Left ventricle myocardium inferior (tissue), 1 donor: Measurements from ENCODE around the gene RBM18. TPM values are rescaled to one million over a fixed set of nuclear protein-coding genes. Genes with fewer than 3 reads are reported as not detected.

Experiments
- DNase-seq: peaks from one replicate; pipeline ENCODE4 v3.0.0-alpha.2; 2020
- H3K27ac ChIP-seq: fragments of 200-600 bp; replicated peaks from 2 replicates; pipeline ENCODE4 v1.8.0; 2021
- H3K27me3 ChIP-seq: fragments of 200-600 bp; 2 replicates; pipeline ENCODE4 v1.8.0; 2021; ENCODE audit warnings: low read depth
- H3K36me3 ChIP-seq: fragments of 200-600 bp; 2 replicates; pipeline ENCODE4 v1.8.0; 2021
- H3K4me1 ChIP-seq: fragments of 200-600 bp; 2 replicates; pipeline ENCODE4 v1.8.0; 2021
- H3K4me3 ChIP-seq: fragments of 200-600 bp; 2 replicates; pipeline ENCODE4 v1.8.0; 2021; ENCODE audit warnings: mild to moderate bottlenecking, moderate library complexity
- H3K9me3 ChIP-seq: fragments of 200-600 bp; replicated peaks from 2 replicates; pipeline ENCODE4 v1.8.0; 2021
- CTCF ChIP-seq: fragments of 200-600 bp; IDR thresholded peaks from 2 replicates; pipeline ENCODE4 v1.8.0; 2021; ENCODE audit warnings: antibody characterized with exemption, mild to moderate bottlenecking, borderline replicate concordance
- intact Hi-C: fragments of 100-400 bp; cut with micrococcal nuclease; formaldehyde crosslinking; loops from one replicate; pipeline ENCODE4 v1.11.0; 2022
- total RNA-seq: library from RNA; stranded (reverse); fragmentation: NEBNext Ultra II Directional; extraction: Animal tissue kit (Norgen Biotek cat#: 25700); gene quantifications from one replicate; pipeline ENCODE4 v1.2.1, GENCODE V29; 2021
- donor health status: DM: no; HTN: yes; CAD: no; lungs with severe emphysema.

Gene RBM18
- total RNA-seq, 1 donor from 2014 or later, result 40.7 TPM

GRCh38 chr9:122234022-122234748, 30.5 kb downstream of the RBM18 start:
- no peak for DNase-seq
- Histone ChIP-seq H3K36me3 (peaks cover 10% of the 10 kb centered on the region), H3K4me3 (no peak overlapping the region), H3K4me1 (peaks cover 2% of the 10 kb centered on the region), H3K27ac (no peak overlapping the region), H3K9me3 (no peaks in the 10 kb centered on the region), H3K27me3 (peaks cover 42% of the 10 kb centered on the region)
- no peak for TF ChIP-seq CTCF
- intact Hi-C loops, result no loop called here

- peaks cover 56% of the 10 kb centered on the region for H3K27me3 ChIP-seq
- H3K36me3 ChIP-seq, result no peaks in the 10 kb centered on the region
- no peak overlapping the region for H3K27ac ChIP-seq
- DNase-seq, result no peak
- no peaks in the 10 kb centered on the region for H3K9me3 ChIP-seq
- no peak overlapping the region for H3K4me3 ChIP-seq
- peaks cover 13% of the 10 kb centered on the region for H3K4me1 ChIP-seq
- intact Hi-C loops, result no loop called here
- TF ChIP-seq CTCF, result no peak
These were observed 31.8 kb downstream of the RBM18 start for GRCh38 chr9:122232796-122233306.

GRCh38 chr9:122229485-122229837, 35.2 kb downstream of the RBM18 start:
- no peak for TF ChIP-seq CTCF
- H3K27me3 ChIP-seq, result peaks cover 90% of the 10 kb centered on the region
- no peak for DNase-seq
- no peaks in the 10 kb centered on the region for H3K9me3 ChIP-seq
- H3K36me3 ChIP-seq, result no peaks in the 10 kb centered on the region
- intact Hi-C loops, result no loop called here
- H3K4me3 ChIP-seq, result no peak overlapping the region
- no peak overlapping the region for H3K27ac ChIP-seq
- peaks cover 36% of the 10 kb centered on the region for H3K4me1 ChIP-seq

GRCh38 chr9:122228568-122229484, 35.8 kb downstream of the RBM18 start, which contains the start of gene LHX6:
Gene LHX6 (minus strand): TSS chr9:122228957. CDS start chr9:122228740, 217 bp downstream.
- Histone ChIP-seq H3K27me3 (peaks cover 96% of the 10 kb centered on the region), H3K27ac (peak within 1 kb of the TSS; percentile 55), H3K4me3 (peak within 1 kb of the TSS; percentile 60), H3K4me1 (peaks cover 36% of the 10 kb centered on the region), H3K9me3 (no peaks in the 10 kb centered on the region), H3K36me3 (no peaks in the 10 kb centered on the region)
- no peak for TF ChIP-seq CTCF
- DNase-seq, result no peak
- intact Hi-C loops, result no loop called here

- Histone ChIP-seq H3K4me1 (peaks cover 36% of the 10 kb centered on the region), H3K36me3 (no peaks in the 10 kb centered on the region), H3K27me3 (peaks cover 100% of the 10 kb centered on the region), H3K9me3 (no peaks in the 10 kb centered on the region), H3K4me3 (peak overlapping the region; percentile 60), H3K27ac (peak overlapping the region; percentile 55)
- DNase-seq, result no peak
- intact Hi-C loops, result no loop called here
- no peak for TF ChIP-seq CTCF
These were observed 36.5 kb downstream of the RBM18 start for GRCh38 chr9:122228191-122228567.
